GM18858 (cell line): ENCODE data around the gene ANKLE2.
"Not testable (repeated sequence)": the region's sequence is repeated elsewhere in the genome, so short reads cannot be mapped to it uniquely, and the experiment has no call there.

ENCODE experiments used
- ATAC-seq: cut with Tn5 transposase; IDR thresholded peaks from one replicate; pipeline ENCODE4 v1.9.1; 2021; ENCODE audit not compliant: unreplicated experiment

The ANKLE2 gene

GRCh38 chr12:132761032-132761920, at the start of gene ANKLE2:
Gene ANKLE2 (minus strand): TSS chr12:132761832. CDS start chr12:132761798, 34 bp downstream.
- ATAC-seq: peak; percentile 19

DNA sequence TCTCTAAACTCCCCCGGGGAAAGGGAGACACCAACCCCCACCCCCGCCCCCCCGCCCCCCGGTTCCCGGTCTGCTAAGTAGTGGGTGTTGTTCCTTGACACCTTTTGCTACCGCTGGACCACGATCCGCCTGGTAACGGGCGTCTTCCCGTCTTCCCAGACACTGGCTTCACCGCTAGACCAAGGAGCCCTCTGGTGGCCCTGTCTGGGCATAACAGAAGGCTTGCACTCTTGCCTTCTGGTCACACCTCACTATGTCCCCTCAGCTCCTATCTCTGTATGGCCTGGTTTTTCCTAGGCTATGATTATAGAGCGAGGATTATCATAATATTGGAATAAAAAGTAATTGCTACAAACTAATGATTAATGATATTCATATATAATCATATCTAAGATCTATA, 47.8 kb upstream of the ANKLE2 start:
- not testable (repeated sequence) for ATAC-seq

DNA sequence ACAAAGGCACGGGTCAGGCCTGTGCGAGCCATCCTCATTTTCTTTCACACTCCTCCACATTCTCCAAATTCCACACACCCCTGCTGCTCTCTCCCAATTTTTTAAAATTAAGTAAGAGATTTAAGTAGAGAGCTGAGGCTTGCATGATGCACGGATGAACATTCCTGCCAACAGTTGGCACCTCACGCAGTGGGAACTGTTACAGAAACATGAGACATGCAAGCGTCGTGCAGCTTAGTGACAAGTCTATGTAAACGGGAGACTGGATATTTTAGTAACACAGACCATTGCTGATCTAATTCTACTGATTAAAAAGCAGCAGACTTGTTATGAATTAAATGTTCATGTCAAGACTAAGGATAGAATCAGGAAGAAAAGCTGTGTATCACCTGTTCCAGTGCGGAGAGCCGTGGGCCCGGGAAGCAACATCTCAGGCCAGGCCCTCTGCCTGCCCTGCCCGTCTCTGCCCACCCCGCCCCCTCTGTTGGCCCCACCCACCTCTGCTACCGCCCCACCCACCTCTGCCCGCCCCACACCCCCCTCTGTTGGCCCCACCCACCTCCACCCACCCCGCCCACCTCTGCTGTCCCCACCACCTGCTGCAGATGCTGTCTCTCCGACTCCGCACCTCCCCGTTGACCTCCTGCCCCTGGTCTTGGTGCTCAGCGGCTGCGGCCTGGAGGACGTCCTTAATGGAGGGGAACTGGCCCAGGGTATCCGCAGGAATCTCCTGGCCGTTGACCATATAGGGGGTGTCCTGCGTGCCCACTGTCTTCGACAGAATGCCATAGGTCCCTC, 45.9 kb upstream of the ANKLE2 start:
- no peak for ATAC-seq

DNA sequence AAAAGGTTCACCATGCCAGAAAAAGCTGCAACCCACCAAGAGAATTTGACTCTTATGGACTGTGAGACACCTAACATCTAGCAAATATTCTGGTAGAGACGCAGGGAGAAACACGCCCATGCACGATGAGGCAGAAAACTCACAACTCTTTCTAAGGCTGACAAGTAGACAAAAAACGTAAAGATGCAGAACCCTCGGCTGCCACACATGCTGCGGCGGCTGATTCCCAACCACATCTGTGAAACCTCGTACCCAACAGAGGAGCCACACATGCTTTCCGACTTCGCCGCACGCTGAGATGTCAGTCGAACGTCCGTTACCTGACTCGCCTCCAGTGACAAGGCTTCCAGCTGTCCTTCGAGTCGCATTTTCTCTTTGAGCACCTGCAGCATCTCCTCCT, 45.2 kb upstream of the ANKLE2 start:
- ATAC-seq: no peak

- no peak for ATAC-seq
These were observed 42.8 kb upstream of the ANKLE2 start for GRCh38 chr12:132804426-132804861.

GRCh38 chr12:132803888-132804287, 42.3 kb upstream of the ANKLE2 start:
- ATAC-seq: no peak

- no peak for ATAC-seq
These were observed 41.5 kb upstream of the ANKLE2 start for GRCh38 chr12:132803125-132803524.

GRCh38 chr12:132801741-132802140, 40.1 kb upstream of the ANKLE2 start:
- no peak for ATAC-seq

DNA sequence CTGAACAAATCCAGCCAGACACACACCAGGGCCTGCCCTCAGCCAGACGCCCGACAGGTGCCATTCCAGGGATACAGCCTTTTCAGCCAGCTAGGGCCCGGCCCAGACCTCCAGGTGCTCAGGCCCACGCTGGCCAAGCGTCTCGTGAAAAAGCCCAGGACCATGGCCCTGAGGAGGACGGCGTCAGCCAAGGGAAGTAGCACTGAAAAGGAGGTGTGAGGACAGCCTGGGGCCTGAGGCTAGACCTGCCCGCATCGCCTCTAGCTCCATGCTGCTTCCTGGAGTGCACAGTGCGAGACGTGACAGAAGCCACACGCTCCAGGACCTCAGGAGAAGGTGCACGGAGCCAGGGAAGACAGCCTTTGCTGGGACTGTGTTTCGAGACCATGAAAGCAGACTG, 37.2 kb upstream of the ANKLE2 start:
- no peak for ATAC-seq

- ATAC-seq: no peak
These were observed 36.4 kb upstream of the ANKLE2 start for GRCh38 chr12:132797820-132798570.

GRCh38 chr12:132795847-132796246, 34.2 kb upstream of the ANKLE2 start:
- ATAC-seq: no peak

DNA sequence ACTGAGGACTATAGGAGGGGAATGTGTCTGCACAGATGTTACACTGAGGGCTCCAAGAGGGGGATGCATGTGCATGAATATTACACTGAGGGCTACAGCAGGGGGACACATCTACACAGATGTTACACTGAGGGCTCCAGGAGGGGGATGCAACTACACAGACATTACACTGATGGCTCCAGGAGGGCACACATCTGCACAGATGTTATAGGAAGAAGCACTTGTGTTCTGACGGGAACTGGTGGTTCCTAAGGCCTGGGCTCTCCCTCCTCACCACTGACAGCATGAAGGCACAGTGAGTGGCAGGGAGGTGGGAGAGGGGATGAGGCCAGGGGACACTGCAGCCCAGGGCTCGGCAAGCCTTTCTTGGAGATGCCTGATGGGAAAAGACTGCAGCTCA, 30.3 kb upstream of the ANKLE2 start:
- ATAC-seq: not testable (repeated sequence)

- no peak for ATAC-seq
These were observed 27.5 kb upstream of the ANKLE2 start for GRCh38 chr12:132789099-132789471.

GRCh38 chr12:132788375-132789098, 26.9 kb upstream of the ANKLE2 start:
- ATAC-seq: no peak

DNA sequence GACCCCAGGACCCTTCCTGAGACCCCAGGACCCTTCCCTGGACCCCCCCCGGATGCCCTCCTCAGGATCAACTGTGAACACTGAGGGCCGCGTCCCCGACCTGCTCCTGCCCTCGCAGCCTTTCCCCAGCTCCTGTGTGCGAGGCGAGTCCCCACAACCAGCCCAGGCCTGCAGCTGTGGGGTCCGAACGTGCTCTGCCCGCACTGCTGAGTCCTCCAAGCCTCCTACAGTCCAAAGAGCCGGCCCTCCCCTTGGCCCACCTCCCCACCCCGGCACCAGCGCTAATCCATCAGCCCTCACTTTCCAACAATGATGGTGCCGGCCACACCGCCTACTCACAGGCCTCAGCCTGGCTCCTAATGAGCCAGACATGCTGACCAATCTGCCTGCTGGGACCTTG, 26.2 kb upstream of the ANKLE2 start:
- no peak for ATAC-seq

- no peak for ATAC-seq
These were observed 24.6 kb upstream of the ANKLE2 start for GRCh38 chr12:132786192-132786591.

DNA sequence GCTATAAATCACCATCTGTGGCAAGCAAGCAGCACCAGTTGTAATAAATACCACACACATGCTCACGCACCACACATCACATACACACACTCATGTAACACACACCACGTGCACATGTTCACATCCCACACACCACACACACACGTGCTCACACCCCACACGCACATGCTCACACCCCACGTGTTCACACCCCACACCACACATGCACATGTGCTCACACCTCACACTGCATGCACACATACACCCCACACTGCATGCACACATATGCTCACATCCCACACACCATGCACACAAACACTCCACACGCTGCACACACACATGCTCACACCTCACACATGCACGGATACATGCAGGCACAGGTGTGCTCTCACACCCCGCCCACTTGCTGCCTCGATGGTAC, 22.9 kb upstream of the ANKLE2 start:
- no peak for ATAC-seq

DNA sequence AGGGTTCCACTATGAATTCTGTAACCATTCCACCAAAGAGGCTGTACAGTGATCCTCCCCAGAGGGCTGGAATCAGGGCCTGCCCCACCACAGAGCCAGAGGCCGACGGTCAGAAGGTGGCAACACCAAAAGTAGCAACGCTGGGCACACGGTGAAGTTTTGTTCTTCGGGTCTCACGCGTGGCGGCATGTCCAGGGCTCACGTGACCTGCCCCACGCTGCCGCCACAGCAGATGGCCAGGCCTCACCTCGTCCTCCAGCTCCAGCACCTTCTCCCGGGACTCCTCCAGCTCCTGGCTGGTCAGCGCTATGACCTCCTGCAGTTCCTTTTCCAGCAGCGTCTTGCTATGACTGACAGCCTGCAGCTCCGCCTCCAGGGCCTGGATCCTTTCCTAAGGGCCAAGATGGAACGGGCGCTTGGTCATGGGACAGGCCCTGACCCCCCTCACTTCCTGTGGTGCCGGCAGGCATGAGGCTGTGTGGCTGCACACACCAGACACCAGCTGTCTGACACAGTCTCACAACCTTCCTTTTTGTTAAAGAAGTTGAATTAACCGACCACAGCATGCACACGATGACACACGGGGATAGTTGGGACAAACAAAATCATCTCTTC, 22.4 kb upstream of the ANKLE2 start:
- ATAC-seq: no peak

DNA sequence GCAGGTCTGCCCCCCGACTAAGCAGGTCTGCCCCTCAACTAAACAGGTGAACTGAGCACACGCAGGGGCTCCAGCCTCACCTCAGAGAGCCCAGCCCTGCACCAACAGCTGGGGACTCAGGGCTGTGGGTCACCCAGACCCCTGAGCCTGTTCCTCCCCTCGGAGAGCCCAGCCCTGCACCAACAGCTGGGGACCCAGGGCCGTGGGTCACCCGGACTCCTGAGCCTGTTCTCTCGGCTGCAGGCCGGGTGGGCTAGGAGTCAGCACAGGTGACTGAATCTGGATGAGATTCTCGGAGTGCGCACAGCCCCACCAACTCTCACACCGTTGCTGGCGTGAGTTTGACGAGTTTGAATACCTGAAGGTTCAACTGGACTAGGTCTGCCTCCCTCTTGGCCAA, 20.3 kb upstream of the ANKLE2 start:
- ATAC-seq: no peak

GRCh38 chr12:132779781-132780353, 18.2 kb upstream of the ANKLE2 start:
- ATAC-seq: no peak
